Small intestine (tissue), 7 donors: Measurements from ENCODE around the gene GPC1. TPM values are rescaled to one million over a fixed set of nuclear protein-coding genes. Genes with fewer than 3 reads are reported as not detected.

Source experiments
- DNase-seq, 2 donors: peaks; one replicate each; pipeline versions ENCODE4 v3.0.0 to v3.0.0-alpha.2; 2013
- FAIRE-seq: peaks from 2 replicates; lab custom pipeline; 2012; peaks lifted over from hg19 to GRCh38; lab: Jason Lieb, UNC
- H3K27ac ChIP-seq, 3 donors: one replicate each; pipeline ENCODE4 v1.5.1; 2013; ENCODE audit warnings: low read length in 2 of 3, mild to moderate bottlenecking in 2 of 3, control low read depth in 1 of 3, inconsistent platforms in 1 of 3, low read depth in 1 of 3, moderate library complexity in 1 of 3
- H3K27me3 ChIP-seq, 3 donors: one replicate each; pipeline ENCODE4 v1.6.1; 2013; ENCODE audit warnings: low read length in 3 of 3, inconsistent platforms in 1 of 3; ENCODE audit not compliant: control insufficient read depth in 3 of 3, insufficient read depth in 3 of 3
- H3K36me3 ChIP-seq, 3 donors: one replicate each; pipeline ENCODE4 v1.6.1; 2013; ENCODE audit warnings: low read length in 3 of 3, inconsistent platforms in 1 of 3, low read depth in 1 of 3, mild to moderate bottlenecking in 1 of 3, moderate library complexity in 1 of 3; ENCODE audit not compliant: control insufficient read depth in 3 of 3, insufficient read depth in 2 of 3
- H3K4me1 ChIP-seq, 3 donors: one replicate each; pipeline ENCODE4 v1.6.1; 2013; ENCODE audit warnings: low read length in 2 of 3, inconsistent platforms in 1 of 3, low read depth in 1 of 3, mild to moderate bottlenecking in 1 of 3, moderate library complexity in 1 of 3; ENCODE audit not compliant: control insufficient read depth in 3 of 3, insufficient read depth in 2 of 3
- H3K4me3 ChIP-seq, 3 donors: one replicate each; pipeline ENCODE4 v1.5.1; 2013; ENCODE audit warnings: low read length in 3 of 3, control low read depth in 1 of 3, inconsistent platforms in 1 of 3, low read depth in 1 of 3, mild to moderate bottlenecking in 1 of 3, moderate library complexity in 1 of 3
- H3K9me3 ChIP-seq, 2 donors: one replicate each; pipeline ENCODE4 v1.6.1; 2013; ENCODE audit warnings: low read depth in 1 of 2, low read length in 1 of 2; ENCODE audit not compliant: control insufficient read depth in 2 of 2, insufficient read depth in 1 of 2
- WGBS, 3 donors: extraction: QIAGEN DNeasy Blood & Tissue Kit; methylation state at CpG; one replicate each; pipeline ENCODE4 v1.1.7; 2013; 5-methylcytosine and 5-hydroxymethylcytosine counted together
- polyA plus RNA-seq, 4 donors: library from polyadenylated mRNA; stranded (reverse) in 3 of 4; unstranded in 1 of 4; fragments of 200-250 nt in 3 of 4; fragments of 120-200 nt in 1 of 4; gene quantifications; one replicate each; pipeline versions ENCODE4 v1.2.1 to v1.2.3, GENCODE V29; 2013
- donor health status: healthy with polysubstance abuse.
- donor health status: control.
- donor health status: control.
- donor health status: Bipolar disorder and iron deficiency.
- donor health status: healthy.

The GPC1 gene
- polyA plus RNA-seq, 4 donors: 0.89 to 15.5 (median 4.8) TPM

GRCh38 chr2:240451108-240451611 lies 15.7 kb downstream of the GPC1 start:
- peaks cover 0 to 43% (median 20%) of the 10 kb centered on the region in 3 donors for H3K27me3 ChIP-seq
- H3K4me3 ChIP-seq: no peak overlapping the region
- peaks cover 0 to 2% of the 10 kb centered on the region in 2 donors for H3K9me3 ChIP-seq
- no peaks in the 10 kb centered on the region for H3K36me3 ChIP-seq
- H3K4me1 ChIP-seq: peaks cover 0 to 4% (median 0%) of the 10 kb centered on the region in 3 donors
- no peak for DNase-seq
- 79 to 86% (median 80%) methylated on average over 13 of the region's 13 CpGs for WGBS, 3 donors
- H3K27ac ChIP-seq: no peak overlapping the region
- FAIRE-seq: no peak

GRCh38 chr2:240451791-240452461 lies 16.5 kb downstream of the GPC1 start:
- peaks cover 0 to 2% of the 10 kb centered on the region in 2 donors for H3K9me3 ChIP-seq
- H3K27ac ChIP-seq: no peak overlapping the region
- peaks cover 0 to 4% (median 0%) of the 10 kb centered on the region in 3 donors for H3K4me1 ChIP-seq
- WGBS, 3 donors: 62 to 69% (median 63%) methylated on average over 18 to 20 of the region's 20 CpGs
- no peak for DNase-seq
- no peaks in the 10 kb centered on the region for H3K36me3 ChIP-seq
- peak overlapping the region; percentile 24 to 48 (median 25) for H3K4me3 ChIP-seq
- no peak for FAIRE-seq
- H3K27me3 ChIP-seq: peaks cover 0 to 50% (median 20%) of the 10 kb centered on the region in 3 donors

GRCh38 chr2:240452462-240453256 lies 17.2 kb downstream of the GPC1 start:
- Histone ChIP-seq H3K4me3 (peak overlapping the region; percentile 24 to 48 (median 25)), H3K27me3 (peaks cover 0 to 57% (median 20%) of the 10 kb centered on the region in 3 donors), H3K9me3 (peaks cover 0 to 2% of the 10 kb centered on the region in 2 donors), H3K27ac (no peak overlapping the region), H3K36me3 (no peaks in the 10 kb centered on the region), H3K4me1 (peaks cover 0 to 4% (median 0%) of the 10 kb centered on the region in 3 donors)
- no peak for FAIRE-seq
- WGBS, 3 donors: 1 to 2% (median 2%) methylated on average over 26 to 103 of the region's 103 CpGs
- DNase-seq: peak; percentile 8 to 44

GRCh38 chr2:240453461-240454105 lies 18.1 kb downstream of the GPC1 start:
- no peak overlapping the region for H3K27ac ChIP-seq
- peaks cover 0 to 4% (median 0%) of the 10 kb centered on the region in 3 donors for H3K4me1 ChIP-seq
- no peaks in the 10 kb centered on the region for H3K36me3 ChIP-seq
- DNase-seq: no peak
- no peak for FAIRE-seq
- WGBS, 3 donors: 5 to 12% (median 6%) methylated on average over 37 to 76 of the region's 81 CpGs
- no peak overlapping the region for H3K4me3 ChIP-seq
- peaks cover 0 to 2% of the 10 kb centered on the region in 2 donors for H3K9me3 ChIP-seq
- peaks cover 0 to 58% (median 20%) of the 10 kb centered on the region in 3 donors for H3K27me3 ChIP-seq

- peak overlapping the region in 1 of 3 donors; percentile 3 for H3K4me3 ChIP-seq
- no peak for DNase-seq
- no peak overlapping the region for H3K27ac ChIP-seq
- no peak for FAIRE-seq
- peaks cover 0 to 2% of the 10 kb centered on the region in 2 donors for H3K9me3 ChIP-seq
- no peaks in the 10 kb centered on the region for H3K36me3 ChIP-seq
- 21 to 32% (median 24%) methylated on average over 35 of the region's 35 CpGs for WGBS, 3 donors
- H3K27me3 ChIP-seq: peaks cover 0 to 58% (median 20%) of the 10 kb centered on the region in 3 donors
- peaks cover 0 to 4% (median 0%) of the 10 kb centered on the region in 3 donors for H3K4me1 ChIP-seq
Measured at GRCh38 chr2:240454106-240454901, 18.8 kb downstream of the GPC1 start.

- no peak overlapping the region for H3K27ac ChIP-seq
- DNase-seq (no peak), FAIRE-seq (no peak)
- no peaks in the 10 kb centered on the region for H3K36me3 ChIP-seq
- WGBS, 3 donors: 37 to 40% (median 39%) methylated on average over 7 of the region's 7 CpGs
- peaks cover 0 to 4% (median 0%) of the 10 kb centered on the region in 3 donors for H3K4me1 ChIP-seq
- no peak overlapping the region for H3K4me3 ChIP-seq
- H3K27me3 ChIP-seq: peaks cover 0 to 56% (median 20%) of the 10 kb centered on the region in 3 donors
- H3K9me3 ChIP-seq: peaks cover 0 to 2% of the 10 kb centered on the region in 2 donors
Measured at GRCh38 chr2:240455272-240455646, 19.8 kb downstream of the GPC1 start.

GRCh38 chr2:240455647-240456446 lies 20.4 kb downstream of the GPC1 start:
- DNase-seq: no peak

More at GRCh38 chr2:240455647-240456446, 20.4 kb downstream of the GPC1 start:
- H3K4me1 ChIP-seq: peaks cover 0 to 4% (median 0%) of the 10 kb centered on the region in 3 donors
- no peak for FAIRE-seq
- no peak overlapping the region for H3K27ac ChIP-seq
- H3K9me3 ChIP-seq: peaks cover 0 to 2% of the 10 kb centered on the region in 2 donors
- no peaks in the 10 kb centered on the region for H3K36me3 ChIP-seq
- H3K27me3 ChIP-seq: peaks cover 0 to 52% (median 17%) of the 10 kb centered on the region in 3 donors
- 8 to 26% (median 15%) methylated on average over 37 to 55 of the region's 55 CpGs for WGBS, 3 donors
- no peak overlapping the region for H3K4me3 ChIP-seq
